Erythroblast (primary cell): Measurements from ENCODE around the gene TLCD3A.
"Not testable (repeated sequence)": the region's sequence is repeated elsewhere in the genome, so short reads cannot be mapped to it uniquely, and the experiment has no call there.

Source experiments
- DNase-seq, 2 experiments: peaks; one replicate each; lab custom pipeline; 2025; lab: John Stamatoyannopoulos, UW
- GATA1 ChIP-seq: IDR thresholded peaks from 2 replicates; pipeline ENCODE4 v1.6.1; 2011; ENCODE audit warnings: low read depth, mild to moderate bottlenecking, control low read depth, low read length, moderate library complexity
- POLR2A ChIP-seq: IDR thresholded peaks from 2 replicates; pipeline ENCODE4 v1.6.1; 2011; ENCODE audit warnings: mild to moderate bottlenecking, low read length

TLCD3A gene

GRCh38 chr17:750431-751037, 18.1 kb downstream of the TLCD3A start:
- peak in 1 of 2 experiments; percentile 29 for DNase-seq
- no peak for TF ChIP-seq POLR2A
- no peak for TF ChIP-seq GATA1

- DNase-seq, result peak; percentile 71 to 72
- TF ChIP-seq POLR2A (no peak), GATA1 (no peak)
Measured at GRCh38 chr17:751269-752001, 19.0 kb downstream of the TLCD3A start.

GRCh38 chr17:752002-752619, 19.7 kb downstream of the TLCD3A start, which contains the start of gene GEMIN4:
Gene GEMIN4, minus strand, starts transcription at chr17:752264. Its CDS starts 122 bp downstream, at chr17:752142.
- peak; percentile 93 to 96 for DNase-seq
- TF ChIP-seq GATA1 (no peak), POLR2A (peak; percentile 81)

- peak; percentile 55 to 65 for DNase-seq
- TF ChIP-seq POLR2A, result no peak
- no peak for TF ChIP-seq GATA1
Measured at GRCh38 chr17:752620-753219, 20.3 kb downstream of the TLCD3A start.

- no peak for DNase-seq
- no peak for TF ChIP-seq POLR2A
- TF ChIP-seq GATA1, result no peak
Measured at GRCh38 chr17:753418-753817, 21.0 kb downstream of the TLCD3A start.

GRCh38 chr17:755319-755961, 23.0 kb downstream of the TLCD3A start:
- DNase-seq, result not testable (repeated sequence)

- DNase-seq, result not testable (repeated sequence)
Measured at GRCh38 chr17:756010-756567, 23.7 kb downstream of the TLCD3A start.

- DNase-seq, result no peak
- no peak for TF ChIP-seq POLR2A
- TF ChIP-seq GATA1, result no peak
Measured at GRCh38 chr17:759964-760363, 27.6 kb downstream of the TLCD3A start.

GRCh38 chr17:760371-760770, 28.0 kb downstream of the TLCD3A start:
- DNase-seq, result no peak
- no peak for TF ChIP-seq POLR2A
- TF ChIP-seq GATA1, result no peak

GRCh38 chr17:767076-767475, 34.7 kb downstream of the TLCD3A start:
- TF ChIP-seq POLR2A, result no peak
- TF ChIP-seq GATA1, result no peak
- DNase-seq, result no peak

GRCh38 chr17:773016-773415, 40.6 kb downstream of the TLCD3A start:
- no peak for TF ChIP-seq GATA1
- TF ChIP-seq POLR2A, result no peak
- no peak for DNase-seq

- no peak for TF ChIP-seq GATA1
- TF ChIP-seq POLR2A, result no peak
- no peak for DNase-seq
Measured at GRCh38 chr17:773467-774312, 41.3 kb downstream of the TLCD3A start.

- no peak for DNase-seq
- no peak for TF ChIP-seq GATA1
- no peak for TF ChIP-seq POLR2A
Measured at GRCh38 chr17:774313-774584, 41.9 kb downstream of the TLCD3A start.
